ENCODE data around the gene SPEN.
"Not testable (repeated sequence)": the region's sequence is repeated elsewhere in the genome, so short reads cannot be mapped to it uniquely, and the experiment has no call there.

The SPEN gene, protein sequence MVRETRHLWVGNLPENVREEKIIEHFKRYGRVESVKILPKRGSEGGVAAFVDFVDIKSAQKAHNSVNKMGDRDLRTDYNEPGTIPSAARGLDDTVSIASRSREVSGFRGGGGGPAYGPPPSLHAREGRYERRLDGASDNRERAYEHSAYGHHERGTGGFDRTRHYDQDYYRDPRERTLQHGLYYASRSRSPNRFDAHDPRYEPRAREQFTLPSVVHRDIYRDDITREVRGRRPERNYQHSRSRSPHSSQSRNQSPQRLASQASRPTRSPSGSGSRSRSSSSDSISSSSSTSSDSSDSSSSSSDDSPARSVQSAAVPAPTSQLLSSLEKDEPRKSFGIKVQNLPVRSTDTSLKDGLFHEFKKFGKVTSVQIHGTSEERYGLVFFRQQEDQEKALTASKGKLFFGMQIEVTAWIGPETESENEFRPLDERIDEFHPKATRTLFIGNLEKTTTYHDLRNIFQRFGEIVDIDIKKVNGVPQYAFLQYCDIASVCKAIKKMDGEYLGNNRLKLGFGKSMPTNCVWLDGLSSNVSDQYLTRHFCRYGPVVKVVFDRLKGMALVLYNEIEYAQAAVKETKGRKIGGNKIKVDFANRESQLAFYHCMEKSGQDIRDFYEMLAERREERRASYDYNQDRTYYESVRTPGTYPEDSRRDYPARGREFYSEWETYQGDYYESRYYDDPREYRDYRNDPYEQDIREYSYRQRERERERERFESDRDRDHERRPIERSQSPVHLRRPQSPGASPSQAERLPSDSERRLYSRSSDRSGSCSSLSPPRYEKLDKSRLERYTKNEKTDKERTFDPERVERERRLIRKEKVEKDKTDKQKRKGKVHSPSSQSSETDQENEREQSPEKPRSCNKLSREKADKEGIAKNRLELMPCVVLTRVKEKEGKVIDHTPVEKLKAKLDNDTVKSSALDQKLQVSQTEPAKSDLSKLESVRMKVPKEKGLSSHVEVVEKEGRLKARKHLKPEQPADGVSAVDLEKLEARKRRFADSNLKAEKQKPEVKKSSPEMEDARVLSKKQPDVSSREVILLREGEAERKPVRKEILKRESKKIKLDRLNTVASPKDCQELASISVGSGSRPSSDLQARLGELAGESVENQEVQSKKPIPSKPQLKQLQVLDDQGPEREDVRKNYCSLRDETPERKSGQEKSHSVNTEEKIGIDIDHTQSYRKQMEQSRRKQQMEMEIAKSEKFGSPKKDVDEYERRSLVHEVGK (N-terminal part only)

DNA sequence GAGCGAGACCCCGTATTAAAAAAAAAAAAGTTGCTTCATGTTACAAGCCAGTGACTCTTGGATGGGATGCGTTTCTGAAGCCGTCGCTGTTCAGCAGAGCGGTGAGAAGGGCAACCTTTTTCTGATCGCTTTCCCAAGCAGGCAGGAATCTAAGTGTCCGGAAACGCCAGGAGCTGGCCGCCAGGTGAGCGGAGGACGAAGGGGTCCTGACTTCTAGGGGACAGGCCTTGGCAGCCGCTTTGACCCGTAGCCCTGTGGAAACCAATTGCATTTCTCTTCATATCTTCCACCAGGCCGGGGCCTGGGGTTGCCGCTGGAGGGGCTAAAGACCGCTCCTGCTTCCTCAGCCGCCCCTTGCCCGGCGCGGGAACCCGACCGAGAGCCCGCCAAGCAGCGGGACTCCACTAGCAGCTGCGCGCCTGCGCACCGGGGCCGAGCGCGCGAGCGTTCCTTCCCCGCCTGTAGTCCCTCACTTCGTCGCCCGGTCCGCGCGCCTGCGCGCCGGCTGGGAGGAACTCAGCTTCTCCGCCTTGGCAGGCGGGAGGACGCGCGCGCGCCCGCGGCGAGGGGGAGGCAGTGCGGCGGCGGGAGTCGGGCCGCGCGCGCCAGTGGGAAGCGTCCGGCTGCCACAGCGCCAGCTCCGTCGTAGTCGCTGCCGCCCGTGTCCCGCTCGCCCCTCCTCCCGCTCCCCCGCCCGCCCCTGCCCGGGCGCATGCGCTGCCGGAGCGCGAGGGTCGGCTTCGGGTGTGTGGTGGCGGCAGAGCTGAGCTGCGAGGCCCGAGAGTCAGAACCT is at the start of gene SPEN:
Gene SPEN, plus strand, starts transcription at position 608 of the 793 bp plus-strand sequence. CDS start 361 bp downstream, outside the sequence.
- peak; percentile 99 for DNase-seq

GRCh38 chr1:15799004-15799867 is 48.3 kb upstream of the SPEN start:
- peak; percentile 98 for DNase-seq

DNA sequence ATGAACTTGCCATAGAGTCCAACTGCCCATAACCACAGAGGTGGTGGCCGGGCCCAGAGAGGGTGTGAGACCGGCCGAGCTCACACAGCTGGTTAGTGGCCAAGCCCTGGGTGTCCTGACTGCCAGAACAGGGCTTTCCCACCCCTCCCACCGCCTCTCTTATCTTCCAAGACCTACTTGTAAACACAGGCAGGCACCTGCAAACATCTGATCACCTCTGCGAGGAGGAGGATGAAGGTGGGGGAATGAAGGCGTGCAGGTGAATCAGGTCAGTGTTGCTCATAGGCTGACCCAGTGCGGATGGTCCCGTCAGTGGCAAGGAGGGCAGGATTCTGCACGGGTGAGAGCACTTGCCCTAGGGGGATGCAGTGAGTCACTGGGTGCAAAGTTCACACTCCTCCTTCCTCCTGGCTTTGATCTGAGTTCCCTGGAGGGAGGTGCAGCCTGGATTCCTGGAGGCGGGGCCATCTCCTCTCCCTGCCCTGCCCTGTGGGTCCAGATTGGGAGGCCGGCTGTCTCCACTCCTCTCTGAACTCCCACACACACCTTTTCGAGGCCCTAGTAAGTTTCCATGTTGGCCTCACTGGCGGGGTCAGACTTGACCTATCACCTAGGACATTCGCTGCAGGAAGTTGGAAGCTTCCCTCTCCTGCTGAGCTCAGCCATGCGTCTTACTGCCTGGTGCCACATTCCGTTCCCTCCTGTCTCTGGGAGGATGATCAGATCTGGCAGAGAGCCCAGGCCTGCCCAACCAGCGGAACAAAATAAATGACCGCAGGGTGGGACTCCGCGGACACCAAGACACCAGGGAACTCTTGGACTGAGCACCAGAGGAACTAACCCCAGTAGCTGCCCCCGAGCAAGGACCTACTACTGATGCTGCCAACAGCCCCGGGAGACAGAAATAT is 47.3 kb upstream of the SPEN start:
- DNase-seq: peak; percentile 38

DNA sequence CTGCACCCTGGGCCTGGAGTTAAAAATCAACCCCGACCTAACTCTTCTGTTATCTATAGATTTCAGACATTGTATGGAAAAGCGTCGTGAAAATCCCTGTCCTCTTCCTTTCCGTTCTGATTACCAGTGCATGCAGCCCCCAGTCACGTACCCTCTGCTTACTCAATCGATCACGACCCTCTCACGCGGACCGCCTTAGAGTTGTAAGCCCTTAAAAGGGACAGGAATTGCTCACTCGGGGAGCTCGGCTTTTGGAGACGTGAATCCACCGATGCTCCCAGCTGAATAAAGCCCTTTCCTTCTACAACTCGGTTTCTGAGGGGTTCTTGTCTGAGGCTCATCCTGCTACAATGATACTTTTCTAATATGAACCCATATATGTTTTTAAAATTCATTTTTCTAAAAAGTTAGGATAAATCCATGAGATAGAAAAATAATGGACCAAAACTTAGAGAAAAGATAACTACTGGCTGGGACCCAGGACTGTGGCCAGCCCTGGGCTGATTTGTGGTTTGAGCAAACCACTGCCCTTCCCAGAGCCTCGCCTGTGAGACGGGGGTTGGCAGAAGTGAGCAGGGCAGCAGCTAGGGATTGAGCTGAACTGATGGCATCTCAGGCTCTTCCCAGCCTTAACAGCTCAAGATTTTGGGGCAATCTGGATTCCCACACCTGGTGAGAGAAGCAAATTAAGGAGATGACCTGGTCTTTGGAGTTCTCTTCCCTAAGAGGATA is 45.1 kb upstream of the SPEN start:
- peak; percentile 37 for DNase-seq

DNA sequence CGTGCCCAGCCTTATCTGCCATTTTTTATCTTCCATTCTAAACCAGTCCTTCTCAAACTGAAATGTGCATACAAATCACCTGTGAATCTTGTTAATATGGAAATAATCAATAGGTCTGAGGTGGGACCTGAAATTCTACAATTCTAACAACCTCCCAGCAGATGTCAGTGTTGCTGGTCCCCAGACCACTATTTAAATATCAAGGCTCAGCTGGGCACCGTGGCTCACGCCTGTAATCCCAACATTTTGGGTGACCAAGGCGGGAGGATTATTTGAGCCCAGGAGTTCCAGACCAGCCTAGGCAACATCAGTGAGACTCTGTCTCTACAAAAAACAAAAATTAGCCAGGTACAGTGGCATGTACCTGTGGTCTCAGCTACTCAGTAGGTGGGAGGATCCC is 44.1 kb upstream of the SPEN start:
- peak; percentile 41 for DNase-seq

DNA sequence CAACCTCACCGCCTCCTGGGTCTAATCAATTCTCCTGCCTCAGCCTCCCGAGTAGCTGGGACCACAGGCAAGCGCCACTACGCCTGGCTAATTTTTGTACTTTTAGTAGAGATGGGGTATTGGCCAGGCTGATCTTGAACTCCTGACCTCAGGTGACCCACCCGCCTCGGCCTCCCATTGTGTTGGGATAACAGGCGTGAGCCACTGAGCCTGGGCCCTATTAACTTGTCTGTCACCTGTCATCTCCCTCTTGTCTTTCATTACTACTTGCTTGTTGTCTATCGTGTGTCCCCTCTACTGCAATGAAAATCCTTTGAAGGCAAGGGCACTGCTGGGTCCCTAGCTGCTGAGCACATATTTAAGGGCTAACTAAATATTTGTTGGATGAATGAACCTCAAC is 43.4 kb upstream of the SPEN start:
- no peak for DNase-seq

DNA sequence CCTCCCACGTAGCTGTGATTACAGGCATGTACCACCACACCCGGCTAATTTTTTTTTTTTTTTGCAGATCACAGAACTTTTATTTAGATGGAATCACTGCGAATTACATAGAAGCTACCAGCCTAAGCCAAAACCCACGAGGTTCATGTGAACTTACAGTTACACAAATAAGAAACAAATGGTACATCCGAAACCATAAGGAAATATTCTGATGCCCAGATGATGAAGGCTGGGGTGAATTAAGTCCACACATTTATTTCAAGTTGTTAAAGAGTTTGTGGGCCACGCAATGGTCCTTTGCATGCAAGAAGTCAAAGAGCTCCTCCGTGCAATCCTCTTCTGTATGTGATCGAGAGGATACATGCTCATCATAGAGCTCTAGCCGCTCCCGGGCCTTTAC is 40.4 kb upstream of the SPEN start:
- no peak for DNase-seq

- DNase-seq: not testable (repeated sequence)
These were observed 40.0 kb upstream of the SPEN start, which contains the start of gene UQCRHL for GRCh38 chr1:15807549-15807948. Gene UQCRHL, minus strand, starts transcription at chr1:15807649. Its CDS starts 0 bp downstream, at chr1:15807649.

DNA sequence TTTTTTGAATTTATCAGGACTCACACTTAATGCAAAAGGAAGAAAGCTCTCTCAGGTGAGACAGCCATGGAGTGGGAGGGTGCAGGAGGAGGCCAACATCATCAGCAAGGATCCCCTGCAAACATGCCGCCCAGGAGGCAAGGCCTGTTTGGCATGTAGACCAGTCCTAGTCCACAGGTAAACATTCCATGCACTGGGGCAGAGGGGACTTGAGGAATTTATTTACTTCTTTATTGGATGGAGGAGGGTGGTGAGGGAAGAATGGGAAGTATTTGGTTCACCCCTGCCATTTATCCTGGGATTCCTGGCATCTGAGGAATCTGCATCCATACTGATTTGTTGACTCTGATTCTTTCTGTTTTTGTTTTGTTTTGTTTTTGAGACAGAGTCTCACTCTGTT is 38.6 kb upstream of the SPEN start:
- no peak for DNase-seq

- no peak for DNase-seq
These were observed 37.4 kb upstream of the SPEN start for GRCh38 chr1:15810073-15810472.

GRCh38 chr1:15816674-15817073 is 30.8 kb upstream of the SPEN start:
- DNase-seq: no peak

DNA sequence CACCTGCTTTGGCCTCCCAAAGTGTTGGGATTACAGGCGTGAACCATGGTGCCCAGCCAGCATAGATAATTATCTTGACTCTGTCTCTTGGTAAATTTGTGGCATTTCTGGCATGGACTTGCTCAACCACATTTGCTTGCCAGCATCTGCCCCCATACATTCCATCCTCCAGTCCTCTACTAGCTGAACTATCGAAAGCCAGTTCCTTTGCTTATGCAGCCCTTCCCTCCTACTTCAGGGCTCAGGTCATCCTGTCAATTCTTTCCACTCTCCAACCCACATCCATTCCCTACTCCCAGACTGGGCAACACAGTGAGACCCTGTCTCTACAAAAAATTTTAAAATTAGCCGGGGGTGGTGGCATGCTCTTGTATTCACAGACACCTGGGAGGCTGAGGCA is 27.0 kb upstream of the SPEN start:
- DNase-seq: no peak

- DNase-seq: no peak
These were observed 21.7 kb upstream of the SPEN start for GRCh38 chr1:15825800-15826199.

GRCh38 chr1:15826810-15827507 is 20.5 kb upstream of the SPEN start:
- no peak for DNase-seq

DNA sequence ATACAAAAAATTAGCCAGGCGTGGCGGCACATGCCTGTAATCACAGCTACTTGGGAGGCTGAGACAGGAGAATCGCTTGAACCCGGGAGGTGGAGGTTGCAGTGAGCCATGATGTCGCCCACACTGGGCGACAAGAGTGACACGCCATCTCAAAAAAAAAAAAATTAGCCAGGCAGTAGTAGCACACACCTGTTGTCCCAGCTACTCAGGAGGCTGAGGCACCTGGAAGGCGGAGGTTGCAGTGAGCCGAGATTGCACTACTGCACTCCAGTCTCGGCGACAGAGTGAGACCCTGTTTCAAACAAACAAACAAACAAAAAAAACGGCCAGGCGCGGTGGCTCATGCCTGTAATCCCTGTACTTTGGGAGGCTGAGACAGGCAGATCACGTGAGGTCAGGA is 19.9 kb upstream of the SPEN start:
- not testable (repeated sequence) for DNase-seq

GRCh38 chr1:15828931-15829330 is 18.6 kb upstream of the SPEN start:
- not testable (repeated sequence) for DNase-seq

DNA sequence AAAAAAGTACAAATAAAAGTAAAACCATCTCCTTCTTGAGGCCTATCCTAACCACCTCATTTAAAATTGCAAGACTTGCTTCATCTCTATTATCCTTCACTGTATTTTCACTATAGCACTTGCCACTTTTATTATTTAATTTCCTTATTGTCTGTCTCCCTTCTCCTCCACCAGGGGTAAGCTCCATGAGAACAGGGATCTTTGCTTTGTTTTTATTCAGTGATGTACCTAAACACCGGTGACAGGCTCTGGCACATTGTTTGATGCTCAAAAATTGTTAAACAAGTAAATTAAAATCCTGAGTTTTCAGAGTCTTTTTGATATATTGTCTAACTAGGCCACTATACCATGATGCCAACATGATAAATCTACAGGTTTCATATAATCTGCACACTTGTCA is 17.2 kb upstream of the SPEN start:
- no peak for DNase-seq

DNA sequence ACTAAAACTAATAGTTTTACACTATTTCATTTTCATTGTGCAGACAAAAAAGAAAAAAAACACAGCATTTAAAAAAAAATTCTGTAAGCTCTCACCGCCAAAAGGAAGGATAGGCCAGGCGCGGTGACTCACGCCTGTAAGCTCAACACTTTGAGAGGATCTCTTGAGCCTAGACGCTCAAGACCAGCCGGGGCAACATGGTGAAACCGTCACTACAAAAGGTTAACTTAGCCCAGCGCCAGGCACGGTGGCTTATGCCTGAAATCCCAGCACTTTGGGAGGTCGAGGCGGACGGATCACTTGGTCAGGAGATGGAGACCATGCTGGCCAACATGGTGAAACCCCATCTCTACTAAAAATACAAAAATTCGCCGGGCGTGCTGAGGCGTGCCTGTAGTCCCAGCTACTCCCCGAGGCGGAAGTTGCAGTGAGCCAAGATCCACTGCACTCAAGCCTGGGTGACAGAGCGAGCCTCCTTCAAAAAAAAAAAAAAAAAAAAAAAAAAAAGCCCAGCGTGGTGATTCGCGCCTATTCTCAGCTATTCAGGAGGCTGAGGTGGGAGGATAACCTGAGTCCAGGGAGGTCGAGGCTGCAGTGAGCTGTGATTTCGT is 14.3 kb upstream of the SPEN start:
- no peak for DNase-seq

All from fibroblast of skin of right quadriceps (primary cell).